Smooth muscle cell (in vitro differentiated cells): ENCODE results near the gene SYT3. TPM values are rescaled to one million over a fixed set of nuclear protein-coding genes. Genes with fewer than 3 reads are reported as not detected.

ENCODE experiments used
- DNase-seq: peaks from one replicate; lab custom pipeline; 2025; ENCODE audit not compliant: unreplicated experiment; lab: John Stamatoyannopoulos, UW
- H2AFZ ChIP-seq: fragments of 200-600 bp; sonication (generic); 2 replicates; pipeline ENCODE4 v1.6.0; 2016; ENCODE audit warnings: antibody characterized with exemption, low read depth, mild to moderate bottlenecking
- H3F3A ChIP-seq: fragments of 200-600 bp; sonication (generic); 2 replicates; pipeline ENCODE4 v1.6.0; 2017; ENCODE audit warnings: antibody characterized with exemption, low read depth
- H3K27ac ChIP-seq: fragments of 200-600 bp; sonication (generic); 2 replicates; pipeline ENCODE4 v1.5.1; 2016; ENCODE audit warnings: low read depth, mild to moderate bottlenecking
- H3K27me3 ChIP-seq: fragments of 200-600 bp; sonication (generic); 2 replicates; pipeline ENCODE4 v1.6.1; 2016; ENCODE audit warnings: low read depth, mild to moderate bottlenecking
- H3K36me3 ChIP-seq: fragments of 200-600 bp; sonication (generic); 2 replicates; pipeline ENCODE4 v1.5.1; 2016; ENCODE audit warnings: low read depth
- H3K4me1 ChIP-seq: fragments of 200-600 bp; sonication (generic); 2 replicates; pipeline ENCODE4 v1.5.1; 2016; ENCODE audit warnings: low read depth
- H3K4me2 ChIP-seq: fragments of 200-600 bp; sonication (generic); 2 replicates; pipeline ENCODE4 v1.6.0; 2016; ENCODE audit warnings: mild to moderate bottlenecking
- H3K4me3 ChIP-seq: fragments of 200-600 bp; sonication (generic); 2 replicates; pipeline ENCODE4 v1.5.1; 2016; ENCODE audit warnings: mild to moderate bottlenecking
- H3K79me2 ChIP-seq: fragments of 200-600 bp; sonication (generic); 2 replicates; pipeline ENCODE4 v1.6.0; 2016; ENCODE audit warnings: low read depth, mild to moderate bottlenecking
- H3K9ac ChIP-seq: fragments of 200-600 bp; sonication (generic); 2 replicates; pipeline ENCODE4 v1.6.0; 2016; ENCODE audit warnings: low read depth
- H3K9me3 ChIP-seq: fragments of 200-600 bp; sonication (generic); replicated peaks from 2 replicates; pipeline ENCODE4 v1.5.1; 2016; ENCODE audit warnings: low read depth
- H4K20me1 ChIP-seq: fragments of 200-600 bp; sonication (generic); 2 replicates; pipeline ENCODE4 v1.6.0; 2016; ENCODE audit warnings: low read depth
- CTCF ChIP-seq: fragments of 200-600 bp; sonication (generic); IDR thresholded peaks from 2 replicates; pipeline ENCODE4 v1.5.1; 2017; ENCODE audit warnings: borderline replicate concordance, mild to moderate bottlenecking, antibody characterized with exemption; ENCODE audit not compliant: insufficient read depth, poor library complexity, severe bottlenecking
- WGBS: methylation state at CpG from one replicate; pipeline ENCODE4 v1.1.7; 2016; ENCODE audit warnings: low lambda C conversion rate; 5-methylcytosine and 5-hydroxymethylcytosine counted together
- polyA plus RNA-seq: library from polyadenylated mRNA; unstranded; fragments of >200 nt; fragmentation: Nextera tagmentation; extraction: Ambion mirVana; gene quantifications from 2 replicates; pipeline ENCODE4 v1.2.1, GENCODE V29; 2016
- total RNA-seq: library from RNA; depleted of rRNA; stranded (reverse); fragments of >200 nt; gene quantifications from 2 replicates; pipeline ENCODE4 v1.2.3, GENCODE V29; 2014

SYT3 gene
- total and polyA plus RNA-seq, 2 experiments from 2014 or later, result 0.13 to 1.8 TPM

GRCh38 chr19:50658441-50659317, 19.0 kb upstream of the SYT3 start:
- no peaks in the 10 kb centered on the region for H3K27me3 ChIP-seq
- H3K36me3 ChIP-seq, result no peaks in the 10 kb centered on the region
- H3K4me3 ChIP-seq, result peak overlapping the region; percentile 45
- H4K20me1 ChIP-seq, result no peaks in the 10 kb centered on the region
- 13% methylated on average over 58 of the region's 67 CpGs for WGBS
- no peak overlapping the region for H3K9ac ChIP-seq
- H3K79me2 ChIP-seq, result no peaks in the 10 kb centered on the region
- H3K27ac ChIP-seq, result peak overlapping the region; percentile 42
- H3K4me1 ChIP-seq, result no peaks in the 10 kb centered on the region
- no peaks in the 10 kb centered on the region for H3K9me3 ChIP-seq
- H2AFZ ChIP-seq, result no peak overlapping the region
- peak overlapping the region; percentile 85 for H3K4me2 ChIP-seq
- peak; percentile 23 for DNase-seq
- no peak for TF ChIP-seq CTCF
- no peaks in the 10 kb centered on the region for H3F3A ChIP-seq

GRCh38 chr19:50657712-50658440, 18.2 kb upstream of the SYT3 start:
- Histone ChIP-seq H4K20me1 (no peaks in the 10 kb centered on the region), H3K79me2 (no peaks in the 10 kb centered on the region), H3K9me3 (no peaks in the 10 kb centered on the region), H3K27ac (peak overlapping the region; percentile 55), H3K27me3 (no peaks in the 10 kb centered on the region), H3K4me3 (peak overlapping the region; percentile 45), H3K9ac (peak overlapping the region; percentile 20), H2AFZ (peak overlapping the region; percentile 41), H3F3A (no peaks in the 10 kb centered on the region), H3K4me2 (peak overlapping the region; percentile 85), H3K4me1 (no peaks in the 10 kb centered on the region), H3K36me3 (no peaks in the 10 kb centered on the region)
- 18% methylated on average over 19 of the region's 38 CpGs for WGBS
- peak; percentile 74 for DNase-seq
- no peak for TF ChIP-seq CTCF

- no peak overlapping the region for H2AFZ ChIP-seq
- no peaks in the 10 kb centered on the region for H3K36me3 ChIP-seq
- peak overlapping the region; percentile 55 for H3K27ac ChIP-seq
- no peak overlapping the region for H3K9ac ChIP-seq
- no peaks in the 10 kb centered on the region for H3K27me3 ChIP-seq
- H4K20me1 ChIP-seq, result no peaks in the 10 kb centered on the region
- peak overlapping the region; percentile 40 for H3K4me3 ChIP-seq
- TF ChIP-seq CTCF, result no peak
- no peaks in the 10 kb centered on the region for H3K9me3 ChIP-seq
- no peaks in the 10 kb centered on the region for H3K79me2 ChIP-seq
- WGBS, result 75% methylated on average over 6 of the region's 6 CpGs
- no peak for DNase-seq
- H3K4me2 ChIP-seq, result peak overlapping the region; percentile 84
- no peaks in the 10 kb centered on the region for H3F3A ChIP-seq
- no peaks in the 10 kb centered on the region for H3K4me1 ChIP-seq
Measured at GRCh38 chr19:50657222-50657669, 17.6 kb upstream of the SYT3 start.
